Measurements from ENCODE around the gene CAPN7. TPM values are rescaled to one million over a fixed set of nuclear protein-coding genes. Genes with fewer than 3 reads are reported as not detected.

Gene CAPN7
- total RNA-seq, 1 experiment from 2014 or later, result 27.7 TPM

DNA sequence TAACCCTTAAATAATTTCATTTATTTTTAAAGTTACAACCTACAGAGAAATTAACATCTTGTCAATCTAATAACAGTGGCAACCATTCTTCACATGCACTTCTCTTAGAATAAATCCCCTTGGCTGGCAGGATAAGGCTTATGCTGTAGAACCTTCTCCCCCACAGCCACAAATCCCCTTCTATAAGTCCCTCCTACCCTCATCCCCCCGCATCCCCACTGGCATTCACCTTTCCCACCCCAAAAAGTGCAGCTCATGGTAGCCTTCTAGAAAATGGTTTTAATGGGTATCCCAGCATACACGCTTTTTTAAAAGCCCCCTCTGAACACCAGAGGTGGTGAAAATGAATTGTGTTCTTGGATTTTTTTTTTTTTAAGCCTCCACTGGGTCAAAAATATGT is 49.2 kb downstream of the CAPN7 start:
- ATAC-seq, result no peak
- Histone ChIP-seq H2AFZ (ENCODE audit: low read depth, low read length, poor library complexity, severe bottlenecking) (no peak overlapping the region), H3K9ac (ENCODE audit: low read length) (no peak overlapping the region), H3K79me2 (ENCODE audit: insufficient read depth, low read length) (no peaks in the 10 kb centered on the region), H3K9me2 (ENCODE audit: insufficient read depth) (no peaks in the 10 kb centered on the region), H3K4me2 (ENCODE audit: low read length) (no peak overlapping the region), H3K4me3 (replicated peaks in 1 of 2; ENCODE audit: low read depth in 1 of 2, low read length in 2 of 2) (no peak overlapping the region), H3K27me3 (ENCODE audit: insufficient read depth, low read length) (no peaks in the 10 kb centered on the region), H3K27ac (ENCODE audit: low read depth, low read length) (no peak overlapping the region), H3K4me1 (ENCODE audit: control insufficient read depth in 1 of 2, insufficient read depth in 2 of 2, low read length in 2 of 2) (no peaks in the 10 kb centered on the region), H3K9me3 (ENCODE audit: control insufficient read depth in 1 of 2, insufficient read depth in 1 of 2, low read depth in 1 of 2, low read length in 2 of 2) (no peaks in the 10 kb centered on the region), H4K20me1 (ENCODE audit: insufficient read depth) (no peaks in the 10 kb centered on the region; the same call in 1 of the 2 replicates), H3K36me3 (ENCODE audit: control insufficient read depth in 1 of 2, insufficient read depth in 2 of 2, low read length in 2 of 2) (peaks cover 37 to 44% of the 10 kb centered on the region in 2 experiments; a peak in 3 of 4 replicates)
- BruUV-seq (replicated peaks), result no TSS peak
- TF ChIP-seq EZH2 (IDR thresholded peaks at IDR 0.05) (no peak), RAD21 (IDR thresholded peaks at IDR 0.05; ENCODE audit: low read depth) (no peak), JUND (IDR thresholded peaks at IDR 0.05) (no peak), SRF (IDR thresholded peaks at IDR 0.05; ENCODE audit: low read depth) (no peak), SP1 (IDR thresholded peaks at IDR 0.05; ENCODE audit: low read depth) (no peak), POLR2AphosphoS5 (IDR thresholded peaks at IDR 0.05; ENCODE audit: low read depth, low read length) (no peak), CBX3 (IDR thresholded peaks at IDR 0.05; ENCODE audit: low read depth) (no peak), ELF1 (IDR thresholded peaks at IDR 0.05; ENCODE audit: borderline replicate concordance, low read depth) (no peak), TCF7L2 (IDR thresholded peaks at IDR 0.05; ENCODE audit: borderline replicate concordance, extremely low read depth, insufficient read depth, insufficient read length) (no peak), ZNF274 (IDR thresholded peaks at IDR 0.05; ENCODE audit: low read depth, low read length) (no peak), ZFX (IDR thresholded peaks at IDR 0.05) (no peak), EZH2phosphoT487 (IDR thresholded peaks at IDR 0.05; ENCODE audit: borderline replicate concordance) (no peak), YY1 (IDR thresholded peaks at IDR 0.05; ENCODE audit: extremely low read depth, insufficient replicate concordance, low read depth, low read length) (no peak), CEBPB (IDR thresholded peaks at IDR 0.05; ENCODE audit: low read depth) (no peak)
- TF ChIP-seq, protein P1, sequence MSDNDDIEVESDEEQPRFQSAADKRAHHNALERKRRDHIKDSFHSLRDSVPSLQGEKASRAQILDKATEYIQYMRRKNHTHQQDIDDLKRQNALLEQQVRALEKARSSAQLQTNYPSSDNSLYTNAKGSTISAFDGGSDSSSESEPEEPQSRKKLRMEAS (IDR thresholded peaks at IDR 0.05), result no peak
- TF ChIP-seq, protein P2, sequence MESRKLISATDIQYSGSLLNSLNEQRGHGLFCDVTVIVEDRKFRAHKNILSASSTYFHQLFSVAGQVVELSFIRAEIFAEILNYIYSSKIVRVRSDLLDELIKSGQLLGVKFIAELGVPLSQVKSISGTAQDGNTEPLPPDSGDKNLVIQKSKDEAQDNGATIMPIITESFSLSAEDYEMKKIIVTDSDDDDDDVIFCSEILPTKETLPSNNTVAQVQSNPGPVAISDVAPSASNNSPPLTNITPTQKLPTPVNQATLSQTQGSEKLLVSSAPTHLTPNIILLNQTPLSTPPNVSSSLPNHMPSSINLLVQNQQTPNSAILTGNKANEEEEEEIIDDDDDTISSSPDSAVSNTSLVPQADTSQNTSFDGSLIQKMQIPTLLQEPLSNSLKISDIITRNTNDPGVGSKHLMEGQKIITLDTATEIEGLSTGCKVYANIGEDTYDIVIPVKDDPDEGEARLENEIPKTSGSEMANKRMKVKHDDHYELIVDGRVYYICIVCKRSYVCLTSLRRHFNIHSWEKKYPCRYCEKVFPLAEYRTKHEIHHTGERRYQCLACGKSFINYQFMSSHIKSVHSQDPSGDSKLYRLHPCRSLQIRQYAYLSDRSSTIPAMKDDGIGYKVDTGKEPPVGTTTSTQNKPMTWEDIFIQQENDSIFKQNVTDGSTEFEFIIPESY (IDR thresholded peaks at IDR 0.05; ENCODE audit: extremely low read depth, insufficient replicate concordance, low read length), result no peak
- TF ChIP-seq, protein P3, sequence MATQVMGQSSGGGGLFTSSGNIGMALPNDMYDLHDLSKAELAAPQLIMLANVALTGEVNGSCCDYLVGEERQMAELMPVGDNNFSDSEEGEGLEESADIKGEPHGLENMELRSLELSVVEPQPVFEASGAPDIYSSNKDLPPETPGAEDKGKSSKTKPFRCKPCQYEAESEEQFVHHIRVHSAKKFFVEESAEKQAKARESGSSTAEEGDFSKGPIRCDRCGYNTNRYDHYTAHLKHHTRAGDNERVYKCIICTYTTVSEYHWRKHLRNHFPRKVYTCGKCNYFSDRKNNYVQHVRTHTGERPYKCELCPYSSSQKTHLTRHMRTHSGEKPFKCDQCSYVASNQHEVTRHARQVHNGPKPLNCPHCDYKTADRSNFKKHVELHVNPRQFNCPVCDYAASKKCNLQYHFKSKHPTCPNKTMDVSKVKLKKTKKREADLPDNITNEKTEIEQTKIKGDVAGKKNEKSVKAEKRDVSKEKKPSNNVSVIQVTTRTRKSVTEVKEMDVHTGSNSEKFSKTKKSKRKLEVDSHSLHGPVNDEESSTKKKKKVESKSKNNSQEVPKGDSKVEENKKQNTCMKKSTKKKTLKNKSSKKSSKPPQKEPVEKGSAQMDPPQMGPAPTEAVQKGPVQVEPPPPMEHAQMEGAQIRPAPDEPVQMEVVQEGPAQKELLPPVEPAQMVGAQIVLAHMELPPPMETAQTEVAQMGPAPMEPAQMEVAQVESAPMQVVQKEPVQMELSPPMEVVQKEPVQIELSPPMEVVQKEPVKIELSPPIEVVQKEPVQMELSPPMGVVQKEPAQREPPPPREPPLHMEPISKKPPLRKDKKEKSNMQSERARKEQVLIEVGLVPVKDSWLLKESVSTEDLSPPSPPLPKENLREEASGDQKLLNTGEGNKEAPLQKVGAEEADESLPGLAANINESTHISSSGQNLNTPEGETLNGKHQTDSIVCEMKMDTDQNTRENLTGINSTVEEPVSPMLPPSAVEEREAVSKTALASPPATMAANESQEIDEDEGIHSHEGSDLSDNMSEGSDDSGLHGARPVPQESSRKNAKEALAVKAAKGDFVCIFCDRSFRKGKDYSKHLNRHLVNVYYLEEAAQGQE (IDR thresholded peaks at IDR 0.05; ENCODE audit: low read depth), result no peak
- TF ChIP-seq, protein P4, sequence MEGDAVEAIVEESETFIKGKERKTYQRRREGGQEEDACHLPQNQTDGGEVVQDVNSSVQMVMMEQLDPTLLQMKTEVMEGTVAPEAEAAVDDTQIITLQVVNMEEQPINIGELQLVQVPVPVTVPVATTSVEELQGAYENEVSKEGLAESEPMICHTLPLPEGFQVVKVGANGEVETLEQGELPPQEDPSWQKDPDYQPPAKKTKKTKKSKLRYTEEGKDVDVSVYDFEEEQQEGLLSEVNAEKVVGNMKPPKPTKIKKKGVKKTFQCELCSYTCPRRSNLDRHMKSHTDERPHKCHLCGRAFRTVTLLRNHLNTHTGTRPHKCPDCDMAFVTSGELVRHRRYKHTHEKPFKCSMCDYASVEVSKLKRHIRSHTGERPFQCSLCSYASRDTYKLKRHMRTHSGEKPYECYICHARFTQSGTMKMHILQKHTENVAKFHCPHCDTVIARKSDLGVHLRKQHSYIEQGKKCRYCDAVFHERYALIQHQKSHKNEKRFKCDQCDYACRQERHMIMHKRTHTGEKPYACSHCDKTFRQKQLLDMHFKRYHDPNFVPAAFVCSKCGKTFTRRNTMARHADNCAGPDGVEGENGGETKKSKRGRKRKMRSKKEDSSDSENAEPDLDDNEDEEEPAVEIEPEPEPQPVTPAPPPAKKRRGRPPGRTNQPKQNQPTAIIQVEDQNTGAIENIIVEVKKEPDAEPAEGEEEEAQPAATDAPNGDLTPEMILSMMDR (IDR thresholded peaks at IDR 0.05 in 2 of 3, conservative IDR thresholded peaks at IDR 0.05 in 1 of 3; ENCODE audit: borderline replicate concordance in 1 of 3, insufficient read depth in 1 of 3, low read depth in 2 of 3, low read length in 2 of 3), result no peak
- TF ChIP-seq, protein P5, sequence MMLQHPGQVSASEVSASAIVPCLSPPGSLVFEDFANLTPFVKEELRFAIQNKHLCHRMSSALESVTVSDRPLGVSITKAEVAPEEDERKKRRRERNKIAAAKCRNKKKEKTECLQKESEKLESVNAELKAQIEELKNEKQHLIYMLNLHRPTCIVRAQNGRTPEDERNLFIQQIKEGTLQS (IDR thresholded peaks at IDR 0.05), result no peak
- POLR2A ChIA-PET, result no interaction called here
- RAD21 ChIA-PET (ENCODE audit: low non-redundant PET in 1 of 2, low total read pairs in 2 of 2, uncharacterized antibody in 2 of 2, unreplicated experiment in 2 of 2), result no interaction called here
- intact Hi-C loops (cut with micrococcal nuclease), result no loop called here
- CTCF ChIA-PET, result no interaction called here
- DNase-seq (ENCODE audit: low read depth, low spot score), result no peak
